Measurements from ENCODE around the gene PRAMEF17.
"Not testable (repeated sequence)": the region's sequence is repeated elsewhere in the genome, so short reads cannot be mapped to it uniquely, and the experiment has no call there.

PRAMEF17 gene

DNA sequence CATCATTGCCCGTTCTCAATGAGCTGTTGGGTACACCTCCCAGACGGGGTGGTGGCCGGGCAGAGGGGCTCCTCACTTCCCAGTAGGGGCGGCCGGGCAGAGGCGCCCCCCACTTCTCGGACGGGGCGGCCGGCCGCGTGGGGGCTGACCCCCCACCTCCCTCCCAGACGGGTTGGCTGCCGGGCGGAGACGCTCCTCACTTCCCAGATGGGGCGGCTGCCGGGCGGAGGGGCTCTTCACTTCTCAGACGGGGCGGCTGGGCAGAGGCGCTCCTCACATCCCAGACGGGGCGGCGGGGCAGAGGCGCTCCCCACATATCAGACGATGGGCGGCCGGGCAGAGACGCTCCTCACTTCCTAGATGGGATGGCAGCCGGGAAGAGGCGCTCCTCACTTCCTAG lies 5.3 kb downstream of the PRAMEF17 start:
- H3K4me1 ChIP-seq (ENCODE audit: control insufficient read depth, low read depth, low read length); H3K36me3 ChIP-seq (ENCODE audit: control insufficient read depth, low read depth, low read length); H3K4me3 ChIP-seq (ENCODE audit: low read length); H3K9ac ChIP-seq (ENCODE audit: low read length); H3K27ac ChIP-seq (ENCODE audit: low read length); H3K27me3 ChIP-seq (ENCODE audit: control insufficient read depth, insufficient read depth, low read length): not testable (repeated sequence)
- peaks cover 44% of the 10 kb centered on the region for H3K9me3 ChIP-seq (ENCODE audit: control insufficient read depth, low read depth, low read length)

DNA sequence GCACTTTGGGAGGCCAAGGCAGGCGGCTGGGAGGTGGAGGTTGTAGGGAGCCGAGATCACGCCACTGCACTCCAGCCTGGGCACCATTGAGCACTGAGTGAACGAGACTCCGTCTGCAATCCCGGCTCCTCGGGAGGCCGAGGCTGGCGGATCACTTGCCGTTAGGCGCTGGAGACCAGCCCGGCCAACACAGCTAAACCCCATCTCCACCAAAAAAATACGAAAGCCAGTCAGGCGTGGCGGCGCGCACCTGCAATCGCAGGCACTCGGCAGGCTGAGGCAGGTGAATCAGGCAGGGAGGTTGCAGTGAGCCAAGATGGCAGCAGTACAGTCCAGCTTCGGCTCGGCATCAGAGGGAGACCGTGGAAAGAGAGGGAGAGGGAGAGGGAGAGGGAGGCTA lies 5.9 kb downstream of the PRAMEF17 start:
- H3K4me3 ChIP-seq (ENCODE audit: low read length); H3K4me1 ChIP-seq (ENCODE audit: control insufficient read depth, low read depth, low read length); H3K36me3 ChIP-seq (ENCODE audit: control insufficient read depth, low read depth, low read length); H3K9ac ChIP-seq (ENCODE audit: low read length); H3K27ac ChIP-seq (ENCODE audit: low read length); H3K27me3 ChIP-seq (ENCODE audit: control insufficient read depth, insufficient read depth, low read length): not testable (repeated sequence)
- peaks cover 42% of the 10 kb centered on the region for H3K9me3 ChIP-seq (ENCODE audit: control insufficient read depth, low read depth, low read length)

- H3K4me1 ChIP-seq (ENCODE audit: control insufficient read depth, low read depth, low read length) = no peaks in the 10 kb centered on the region
- no peaks in the 10 kb centered on the region for H3K36me3 ChIP-seq (ENCODE audit: control insufficient read depth, low read depth, low read length)
- H3K9me3 ChIP-seq (ENCODE audit: control insufficient read depth, low read depth, low read length) = peaks cover 34% of the 10 kb centered on the region
- H3K9ac ChIP-seq (ENCODE audit: low read length) = no peak overlapping the region
- H3K27me3 ChIP-seq (ENCODE audit: control insufficient read depth, insufficient read depth, low read length) = no peaks in the 10 kb centered on the region
- H3K27ac ChIP-seq (ENCODE audit: low read length) = no peak overlapping the region
- no peak overlapping the region for H3K4me3 ChIP-seq (ENCODE audit: low read length)
Measured at GRCh38 chr1:13407811-13408210, 18.4 kb downstream of the PRAMEF17 start.

GRCh38 chr1:13410150-13410549 lies 20.7 kb downstream of the PRAMEF17 start, which contains the start of gene PRAMEF20:
Gene PRAMEF20, plus strand, starts transcription at chr1:13410450. Its CDS starts 5,905 bp downstream, at chr1:13416355.
- not testable (repeated sequence) for H3K27ac ChIP-seq (ENCODE audit: low read length); H3K4me1 ChIP-seq (ENCODE audit: control insufficient read depth, low read depth, low read length); H3K27me3 ChIP-seq (ENCODE audit: control insufficient read depth, insufficient read depth, low read length); H3K9ac ChIP-seq (ENCODE audit: low read length); H3K4me3 ChIP-seq (ENCODE audit: low read length); H3K36me3 ChIP-seq (ENCODE audit: control insufficient read depth, low read depth, low read length)
- peaks cover 40% of the 10 kb centered on the region for H3K9me3 ChIP-seq (ENCODE audit: control insufficient read depth, low read depth, low read length)

DNA sequence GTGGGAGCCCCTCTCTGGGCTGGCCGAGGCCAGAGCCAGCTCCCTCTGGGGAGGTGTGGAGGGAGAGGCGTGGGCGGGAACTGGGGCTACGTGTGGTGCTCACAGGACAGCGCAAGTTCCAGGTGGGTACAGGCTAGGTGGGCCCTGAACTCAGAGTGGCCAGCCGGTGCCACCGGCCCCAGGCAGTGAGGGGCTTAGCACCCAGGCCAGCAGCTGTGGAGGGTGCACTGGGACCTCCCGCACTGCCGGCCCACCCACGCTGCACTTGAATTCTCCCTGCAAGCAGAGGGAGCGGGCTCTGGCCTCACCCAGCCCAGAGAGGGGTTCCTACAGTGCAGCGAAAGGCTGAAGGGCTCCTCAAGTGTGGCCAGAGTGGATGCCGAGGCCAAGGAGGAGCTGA lies 41.1 kb downstream of the PRAMEF17 start:
- Histone ChIP-seq H3K27me3 (ENCODE audit: control insufficient read depth, insufficient read depth, low read length) (no peaks in the 10 kb centered on the region), H3K9me3 (ENCODE audit: control insufficient read depth, low read depth, low read length) (peaks cover 26% of the 10 kb centered on the region), H3K4me3 (ENCODE audit: low read length) (no peak overlapping the region), H3K9ac (ENCODE audit: low read length) (no peak overlapping the region), H3K4me1 (ENCODE audit: control insufficient read depth, low read depth, low read length) (no peaks in the 10 kb centered on the region), H3K36me3 (ENCODE audit: control insufficient read depth, low read depth, low read length) (no peaks in the 10 kb centered on the region), H3K27ac (ENCODE audit: low read length) (no peak overlapping the region)

DNA sequence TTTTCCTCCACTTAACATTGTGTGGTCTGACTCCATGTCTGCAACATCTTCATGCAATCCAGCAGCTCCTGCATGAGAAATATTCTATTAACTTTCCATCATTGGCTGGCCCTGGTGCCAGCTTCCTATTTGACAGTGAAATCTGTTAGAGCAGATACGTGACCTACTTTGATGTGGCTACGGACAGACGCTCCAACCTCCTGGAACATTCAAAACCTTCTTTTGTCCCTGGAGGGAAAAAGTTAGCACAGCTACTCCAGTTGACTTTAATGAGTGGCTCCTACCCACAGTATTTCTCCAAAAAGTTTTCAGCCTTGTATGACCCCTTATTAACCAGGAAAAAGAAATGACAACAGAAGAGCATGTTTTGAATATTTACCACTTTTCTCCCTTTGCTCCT lies 42.8 kb downstream of the PRAMEF17 start:
- Histone ChIP-seq H3K9me3 (ENCODE audit: control insufficient read depth, low read depth, low read length) (peaks cover 32% of the 10 kb centered on the region), H3K4me1 (ENCODE audit: control insufficient read depth, low read depth, low read length) (no peaks in the 10 kb centered on the region), H3K27ac (ENCODE audit: low read length) (no peak overlapping the region), H3K4me3 (ENCODE audit: low read length) (no peak overlapping the region), H3K9ac (ENCODE audit: low read length) (no peak overlapping the region), H3K36me3 (ENCODE audit: control insufficient read depth, low read depth, low read length) (no peaks in the 10 kb centered on the region), H3K27me3 (ENCODE audit: control insufficient read depth, insufficient read depth, low read length) (no peaks in the 10 kb centered on the region)

DNA sequence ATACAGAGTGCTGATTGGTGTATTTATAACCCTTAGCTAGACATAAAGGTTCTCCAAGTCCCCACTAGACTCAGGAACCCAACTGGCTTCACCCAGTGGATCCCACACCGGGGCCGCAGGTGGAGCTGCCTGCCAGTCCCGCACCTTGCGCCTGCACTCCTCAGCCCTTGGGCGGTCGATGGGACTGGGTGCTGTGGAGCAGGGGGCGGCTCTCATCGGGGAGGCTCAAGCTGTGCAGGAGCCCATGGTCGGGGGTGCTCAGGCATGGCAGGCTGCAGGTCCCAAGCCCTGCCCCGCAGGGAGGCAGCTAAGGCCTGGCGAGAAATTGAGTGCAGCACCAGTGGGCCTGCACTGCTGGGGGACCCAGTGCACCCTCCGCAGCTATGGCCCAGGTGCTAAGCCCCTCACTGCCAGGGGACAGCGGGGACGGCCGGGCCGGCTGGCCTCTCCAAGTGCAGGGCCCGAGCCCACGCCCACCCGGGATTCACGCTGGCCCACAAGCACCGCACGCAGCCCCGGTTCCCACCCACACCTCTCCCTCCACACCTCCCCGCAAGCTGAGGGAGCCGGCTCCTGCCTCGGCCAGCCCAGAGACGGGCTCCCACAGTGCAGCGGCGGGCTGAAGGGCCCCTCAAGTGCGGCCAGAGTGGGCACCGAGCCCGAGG lies 44.4 kb downstream of the PRAMEF17 start:
- not testable (repeated sequence) for H3K36me3 ChIP-seq (ENCODE audit: control insufficient read depth, low read depth, low read length); H3K4me3 ChIP-seq (ENCODE audit: low read length); H3K27ac ChIP-seq (ENCODE audit: low read length); H3K4me1 ChIP-seq (ENCODE audit: control insufficient read depth, low read depth, low read length); H3K27me3 ChIP-seq (ENCODE audit: control insufficient read depth, insufficient read depth, low read length); H3K9ac ChIP-seq (ENCODE audit: low read length)
- H3K9me3 ChIP-seq (ENCODE audit: control insufficient read depth, low read depth, low read length) = peaks cover 30% of the 10 kb centered on the region

GRCh38 chr1:13435458-13435857 lies 46.0 kb downstream of the PRAMEF17 start:
- Histone ChIP-seq H3K4me3 (ENCODE audit: low read length) (no peak overlapping the region), H3K9me3 (ENCODE audit: control insufficient read depth, low read depth, low read length) (peaks cover 28% of the 10 kb centered on the region), H3K4me1 (ENCODE audit: control insufficient read depth, low read depth, low read length) (no peaks in the 10 kb centered on the region), H3K36me3 (ENCODE audit: control insufficient read depth, low read depth, low read length) (no peaks in the 10 kb centered on the region), H3K27ac (ENCODE audit: low read length) (no peak overlapping the region), H3K9ac (ENCODE audit: low read length) (no peak overlapping the region), H3K27me3 (ENCODE audit: control insufficient read depth, insufficient read depth, low read length) (no peaks in the 10 kb centered on the region)

GRCh38 chr1:13439104-13439783 lies 49.8 kb downstream of the PRAMEF17 start:
- not testable (repeated sequence) for H3K27ac ChIP-seq (ENCODE audit: low read length); H3K4me1 ChIP-seq (ENCODE audit: control insufficient read depth, low read depth, low read length); H3K36me3 ChIP-seq (ENCODE audit: control insufficient read depth, low read depth, low read length); H3K9ac ChIP-seq (ENCODE audit: low read length); H3K27me3 ChIP-seq (ENCODE audit: control insufficient read depth, insufficient read depth, low read length); H3K4me3 ChIP-seq (ENCODE audit: low read length)
- H3K9me3 ChIP-seq (ENCODE audit: control insufficient read depth, low read depth, low read length) = peaks cover 26% of the 10 kb centered on the region
